COLO829 (cell line): ENCODE data around the gene LBX1.

Source experiments
- DNase-seq: peaks from one replicate; pipeline ENCODE4 v3.0.0; 2012; ENCODE audit warnings: low spot score

LBX1 gene

GRCh38 chr10:101229266-101230182 is at the start of gene LBX1:
LBX1 (minus strand) TSS chr10:101229463; CDS start chr10:101228815, 648 bp downstream.
- DNase-seq, result no peak

DNA sequence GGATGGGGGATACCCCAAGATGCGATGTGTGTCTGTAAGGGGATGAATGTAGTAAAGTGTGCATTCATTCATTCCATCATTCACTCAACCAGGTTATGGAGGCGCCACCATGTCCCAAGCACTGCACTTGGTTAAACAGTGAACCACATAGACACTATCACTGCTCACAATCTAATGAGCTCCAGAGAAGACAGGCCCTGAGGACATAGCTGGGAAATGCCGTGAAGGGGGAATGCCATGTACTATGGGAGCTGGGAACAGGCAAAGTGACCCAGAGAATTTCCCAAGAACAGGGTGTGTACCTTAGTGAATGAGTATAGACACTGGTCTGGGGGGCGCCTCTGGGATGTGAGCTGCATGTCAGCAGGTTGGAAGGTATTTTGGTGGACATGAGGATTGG is 44.5 kb upstream of the LBX1 start:
- DNase-seq, result no peak

DNA sequence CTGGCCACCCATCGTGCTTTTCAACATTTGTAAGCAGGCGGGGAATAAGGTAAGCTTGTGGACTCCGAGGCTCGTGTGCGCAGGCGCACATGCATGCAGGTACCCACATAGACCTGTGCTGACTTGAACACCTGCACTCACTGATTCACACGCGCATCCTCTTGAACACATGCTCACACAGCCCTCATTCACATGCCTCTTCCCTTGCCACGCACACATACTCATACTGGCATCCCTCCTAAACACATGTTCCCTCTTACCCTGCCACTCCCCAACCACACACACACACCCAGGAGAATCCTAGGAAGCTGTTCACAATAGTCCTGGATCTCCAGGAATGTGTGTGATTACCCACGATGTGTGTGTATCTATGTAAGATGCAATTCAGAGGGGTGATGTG is 44.1 kb upstream of the LBX1 start:
- DNase-seq, result no peak

- peak; percentile 71 for DNase-seq
Observed at GRCh38 chr10:101272229-101272868, 43.1 kb upstream of the LBX1 start.

- no peak for DNase-seq
Observed at GRCh38 chr10:101270763-101271162, 41.5 kb upstream of the LBX1 start.

GRCh38 chr10:101267776-101268175 is 38.5 kb upstream of the LBX1 start:
- no peak for DNase-seq

DNA sequence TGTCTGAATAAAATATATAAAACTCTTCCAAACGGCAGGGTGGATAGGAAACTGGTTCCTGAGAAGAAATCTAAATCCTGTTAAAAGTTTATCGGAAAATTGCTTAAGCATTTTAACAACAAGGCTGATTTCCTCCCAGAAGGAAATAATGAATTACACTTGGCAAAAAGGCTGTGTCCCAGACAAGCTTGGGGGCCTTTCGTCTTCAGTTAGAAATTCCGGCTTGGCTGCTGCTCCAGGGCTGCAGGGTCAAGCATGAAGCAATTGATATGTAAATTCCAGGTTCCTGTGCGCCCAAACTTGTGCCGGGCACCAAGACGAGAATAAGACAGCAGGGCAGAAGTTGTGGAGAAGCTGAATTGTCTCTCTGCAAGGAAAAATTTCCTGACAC is 38.0 kb upstream of the LBX1 start:
- DNase-seq, result no peak

DNA sequence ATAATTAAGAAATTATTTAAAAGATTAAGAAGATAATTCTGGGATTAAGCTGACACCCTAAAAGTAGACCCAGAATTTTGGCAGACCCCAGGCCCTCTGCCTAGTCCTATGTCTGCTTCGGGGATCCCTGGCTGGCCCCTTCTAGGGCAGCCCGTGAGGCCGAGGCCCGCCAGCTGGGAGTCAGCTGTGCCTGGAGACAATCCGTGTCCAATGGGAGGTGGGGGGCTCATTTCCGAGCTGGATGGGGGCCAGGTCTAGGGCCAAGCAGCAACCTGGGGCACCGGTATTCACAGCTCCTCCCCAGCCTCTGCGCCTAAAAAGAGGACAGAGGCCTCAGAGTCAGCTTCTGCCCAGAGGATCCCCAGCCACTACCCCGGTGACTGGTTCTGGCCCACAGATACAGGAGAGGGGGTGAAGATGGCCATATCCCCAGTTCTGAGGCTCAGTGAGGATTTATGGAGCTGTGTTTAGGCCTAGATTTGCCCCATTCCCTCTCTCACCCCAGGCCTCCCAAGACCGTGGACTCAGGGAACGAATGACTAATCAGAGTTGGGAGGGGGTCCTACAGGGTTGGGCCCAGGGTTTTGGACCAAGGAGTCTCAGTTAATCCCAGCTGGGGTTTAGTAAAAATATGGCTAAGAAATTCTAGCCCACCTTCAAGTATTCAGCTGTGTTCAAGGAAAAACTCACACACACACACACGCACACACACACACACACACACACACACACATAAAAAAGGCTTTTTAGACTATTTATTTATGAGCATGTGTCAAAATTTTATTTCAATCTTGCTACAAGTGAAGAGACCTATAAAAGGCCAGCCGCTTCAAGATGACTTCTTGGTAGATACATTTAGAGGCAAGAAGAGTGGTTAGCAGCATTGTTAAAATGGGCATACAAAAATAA is 37.4 kb upstream of the LBX1 start:
- no peak for DNase-seq

DNA sequence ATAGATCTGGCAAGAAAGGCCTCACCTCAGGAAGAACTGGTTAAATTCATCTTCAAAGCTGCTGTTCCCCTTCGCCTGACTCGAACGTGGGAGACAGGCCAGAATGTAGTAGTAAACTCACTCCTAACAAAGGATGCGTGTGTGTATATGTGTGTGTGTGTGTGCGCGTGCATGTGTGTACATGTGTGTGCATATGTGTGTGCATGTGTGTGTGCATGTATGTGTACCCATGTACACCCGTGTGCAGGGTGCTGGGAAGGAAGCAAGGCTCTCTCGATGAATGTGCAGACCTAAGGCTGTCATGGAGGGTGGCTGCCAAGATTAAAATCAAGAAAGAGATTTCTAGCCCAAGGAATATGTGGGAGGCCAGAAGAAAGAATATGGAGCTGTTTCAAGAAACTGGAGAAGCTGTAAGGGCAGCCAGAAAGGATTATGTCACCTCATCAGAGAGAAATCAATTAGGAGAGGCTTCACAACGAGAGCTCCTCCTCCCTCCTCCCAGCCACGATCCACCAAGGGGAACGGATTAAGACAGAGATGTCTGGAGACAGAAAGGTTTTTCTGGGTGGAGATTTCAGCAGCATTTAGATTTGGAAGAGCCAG is 34.0 kb upstream of the LBX1 start:
- DNase-seq, result no peak

GRCh38 chr10:101262147-101262546 is 32.9 kb upstream of the LBX1 start:
- no peak for DNase-seq

DNA sequence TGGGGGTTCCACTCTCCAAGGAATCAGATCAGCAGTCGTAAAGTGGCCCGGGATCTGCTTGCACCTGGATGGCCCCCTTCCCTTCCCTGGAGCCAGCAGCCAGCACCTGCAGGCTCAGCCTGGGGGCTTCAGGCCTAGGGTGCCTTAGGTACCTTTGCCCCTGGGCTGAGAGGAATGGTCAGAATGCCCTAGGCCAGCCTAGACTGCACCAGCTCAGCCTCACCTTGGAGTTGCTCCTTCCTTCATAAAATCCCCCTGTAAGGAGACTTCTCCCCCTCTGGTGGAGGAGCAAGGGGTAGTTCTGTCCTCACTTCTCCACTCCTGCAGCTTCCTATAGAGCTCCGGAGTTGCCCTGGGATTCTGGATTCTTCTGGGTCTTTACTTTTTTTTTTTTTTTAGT is 32.4 kb upstream of the LBX1 start:
- no peak for DNase-seq

DNA sequence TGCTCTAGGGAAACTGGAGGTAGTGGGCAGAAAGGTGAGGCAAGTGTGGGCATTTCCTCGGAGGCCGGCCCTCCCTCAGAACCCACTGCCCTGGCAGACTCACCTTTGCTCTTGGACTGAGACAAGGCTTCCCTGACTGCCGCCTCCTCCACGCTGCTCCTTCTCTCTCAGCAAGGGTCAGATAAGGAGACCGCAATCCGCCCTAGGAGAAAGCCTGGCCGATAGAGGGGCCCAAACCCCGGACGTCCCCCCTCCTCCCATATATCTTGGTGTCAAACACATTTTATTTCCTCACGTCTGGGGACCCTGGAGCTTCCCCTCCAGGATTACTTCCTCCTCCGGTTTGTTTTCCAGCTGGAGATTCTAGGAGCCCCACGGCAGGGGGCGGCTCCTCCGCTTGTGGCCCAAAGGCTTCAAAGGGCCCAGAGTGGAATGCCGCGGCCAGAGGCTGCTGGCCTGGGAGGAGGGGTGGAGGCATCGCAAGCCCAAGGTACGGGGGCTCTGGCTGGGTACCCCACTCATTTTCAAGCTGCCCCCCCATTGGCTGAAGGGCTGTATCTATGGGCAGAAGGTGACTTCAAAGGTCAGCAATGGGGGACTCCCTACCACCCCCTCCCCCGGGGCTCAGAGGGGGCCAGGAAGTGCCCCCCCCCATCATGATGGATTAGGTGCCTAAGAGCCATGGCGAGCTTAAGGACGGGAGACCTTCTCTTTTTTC is 31.7 kb upstream of the LBX1 start:
- no peak for DNase-seq

GRCh38 chr10:101258179-101258885 is 29.1 kb upstream of the LBX1 start:
- DNase-seq, result no peak

DNA sequence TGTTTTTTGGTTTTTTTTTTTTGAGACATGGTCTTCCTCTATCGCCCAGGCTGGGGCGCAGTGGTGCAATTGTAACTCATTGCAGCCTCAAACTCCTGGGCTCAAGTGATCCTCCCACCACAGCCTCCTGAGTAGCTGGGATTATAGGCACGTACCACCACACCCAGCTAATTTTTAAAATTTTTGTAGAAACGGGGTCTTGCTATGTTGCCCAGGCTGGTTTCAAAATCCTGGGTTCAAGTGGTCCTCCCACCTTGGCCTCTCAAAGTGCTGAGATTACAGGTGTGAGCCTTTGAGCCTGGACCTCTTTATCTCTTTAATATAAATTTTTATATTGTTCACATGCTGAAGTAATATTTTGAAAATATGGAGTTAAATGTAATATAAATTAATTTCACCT is 28.2 kb upstream of the LBX1 start:
- DNase-seq, result no peak

DNA sequence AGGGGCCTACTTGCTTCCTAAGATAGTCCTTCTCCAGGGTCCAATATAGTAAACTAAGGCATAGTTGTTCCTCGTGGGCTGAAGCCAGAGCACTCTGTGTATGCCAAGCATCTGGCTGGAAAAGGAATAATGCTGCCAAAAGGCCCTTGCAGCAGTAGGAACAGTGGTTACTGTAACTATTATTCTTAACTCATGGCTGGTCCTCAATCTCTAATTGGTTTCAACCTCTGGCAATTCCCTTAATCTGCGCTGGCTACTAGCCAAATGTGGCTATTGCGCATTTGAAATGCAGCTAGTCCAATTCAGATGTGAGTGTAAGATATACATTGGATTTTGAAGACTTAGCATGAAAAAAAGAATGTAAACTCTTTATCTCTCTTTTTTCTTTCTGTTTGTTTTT is 27.8 kb upstream of the LBX1 start:
- no peak for DNase-seq

- DNase-seq, result no peak
Observed at GRCh38 chr10:101256387-101256786, 27.1 kb upstream of the LBX1 start.

DNA sequence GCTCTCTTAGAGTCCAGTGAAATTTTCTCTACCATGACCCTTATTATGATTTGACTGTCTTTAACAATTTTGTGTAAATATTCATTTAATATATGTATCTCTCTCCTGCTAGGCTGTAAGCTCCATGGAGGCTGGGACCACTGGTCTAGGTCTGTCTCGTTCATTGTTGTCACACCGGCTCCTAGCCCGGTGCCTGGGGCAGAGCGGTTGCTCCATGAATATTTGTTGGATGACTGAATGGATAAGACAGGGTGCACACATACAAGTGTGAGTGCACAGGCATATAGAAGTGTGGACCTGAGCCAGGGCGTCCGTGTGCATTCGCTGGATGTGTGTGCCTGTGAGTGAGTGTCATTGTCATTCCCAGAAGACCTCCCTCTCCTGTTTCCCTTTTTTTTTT is 20.9 kb upstream of the LBX1 start:
- DNase-seq, result no peak

DNA sequence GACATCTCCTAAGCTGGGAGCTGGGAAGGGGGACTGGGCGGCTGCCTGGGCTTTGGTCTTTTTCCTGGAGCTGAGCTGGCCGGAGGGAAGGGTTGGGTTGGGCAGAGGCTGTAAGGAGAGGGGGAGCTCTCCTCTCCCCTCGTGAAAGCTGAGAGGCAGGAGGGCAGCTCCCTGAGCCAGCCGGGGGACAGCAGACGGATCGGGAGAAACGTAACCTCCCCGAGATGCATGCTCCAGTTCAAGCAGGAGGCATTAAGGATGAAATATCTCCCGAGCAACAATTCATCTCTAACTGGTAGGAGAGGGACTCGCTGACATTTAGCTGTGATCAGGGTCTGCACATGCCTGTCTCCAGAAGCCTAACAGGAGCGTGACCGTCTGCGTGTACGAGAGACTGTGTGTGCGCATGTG is 19.9 kb upstream of the LBX1 start:
- DNase-seq, result no peak

DNA sequence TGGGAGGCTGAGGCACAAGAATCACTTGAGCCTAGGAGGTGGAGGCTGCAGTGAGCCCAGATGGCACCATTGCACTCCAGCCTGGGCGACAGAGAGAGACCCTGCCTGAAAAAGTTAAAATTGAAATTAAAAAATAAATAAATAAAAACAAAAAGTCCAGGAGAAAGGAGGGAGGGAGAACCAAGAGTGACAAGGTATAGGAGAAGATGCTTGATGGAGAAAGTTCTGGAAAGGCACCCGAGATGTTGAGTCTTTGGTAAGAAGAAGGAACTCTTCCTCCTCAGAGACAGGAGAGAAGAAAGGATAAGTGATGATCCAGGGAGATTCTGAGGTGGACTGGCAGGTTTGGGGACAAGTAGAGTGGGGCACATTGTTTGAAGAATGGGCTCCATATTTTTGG is 17.4 kb upstream of the LBX1 start:
- DNase-seq, result no peak

DNA sequence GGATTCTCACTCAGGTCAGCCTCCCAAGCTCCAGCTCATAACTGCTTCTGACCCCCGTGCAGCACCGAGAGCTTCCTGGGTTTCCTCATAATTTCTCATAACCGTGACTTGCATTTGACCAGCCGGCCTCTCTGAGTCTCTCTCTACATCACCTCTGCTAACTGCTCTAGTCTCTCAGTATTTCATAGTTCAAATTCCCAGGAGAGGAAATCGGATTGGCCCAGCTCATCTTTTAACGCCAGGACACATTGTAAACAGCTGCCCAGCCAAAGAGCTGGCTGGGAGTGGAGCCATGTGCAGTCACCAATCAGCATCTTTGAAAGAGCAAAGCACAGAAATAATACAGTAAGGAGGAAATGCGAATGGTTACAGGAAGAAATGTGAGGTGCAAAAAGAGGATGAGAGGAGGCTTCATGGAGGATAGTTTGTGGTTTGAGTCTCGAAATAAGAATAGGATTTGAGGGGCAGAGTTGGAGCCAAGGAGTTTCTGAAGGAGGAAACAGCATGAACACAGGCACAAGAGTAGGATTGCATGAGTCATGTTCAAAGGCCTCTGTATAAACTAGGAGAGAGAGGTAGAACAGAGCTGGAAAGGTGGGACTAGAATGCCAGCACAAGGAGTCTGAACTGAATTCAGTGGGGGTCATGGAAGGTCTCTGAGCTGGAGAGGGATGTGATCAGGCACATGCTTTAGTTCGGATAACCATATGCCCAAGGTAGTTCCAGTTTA is 15.2 kb upstream of the LBX1 start:
- no peak for DNase-seq
